NB4 (cell line): ENCODE data around the gene KLHL8.

ENCODE experiments used
- POLR2A ChIP-seq: IDR thresholded peaks from 2 replicates; pipeline ENCODE4 v1.6.1; 2011; ENCODE audit warnings: mild to moderate bottlenecking; ENCODE audit not compliant: insufficient read length; ENCODE audit errors: extremely low read depth
- TF ChIP-seq, protein P1 (sequence below): IDR thresholded peaks from one replicate; pipeline ENCODE4 v1.5.1; 2012; ENCODE audit warnings: low read depth, low read length

DNA sequence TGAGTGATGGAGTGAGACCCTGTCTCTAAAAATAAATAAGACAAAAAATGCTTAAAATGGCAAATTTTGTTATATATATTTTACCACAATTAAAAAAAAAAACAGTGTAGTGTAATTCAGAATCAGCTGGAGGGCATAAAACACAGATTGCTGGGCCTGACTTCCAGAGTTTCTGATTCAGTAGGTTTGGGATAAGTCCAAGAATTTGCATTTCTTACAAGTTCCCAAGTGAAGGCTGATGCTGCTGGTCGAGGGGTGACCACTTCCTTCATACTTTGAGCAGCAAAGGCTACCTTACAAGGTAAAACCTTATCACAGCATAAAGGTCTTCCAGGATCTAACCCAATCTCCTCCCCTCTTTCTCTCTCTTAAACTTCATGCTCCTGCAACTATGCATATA, 40.7 kb downstream of the KLHL8 start:
- no peak for TF ChIP-seq POLR2A
- TF ChIP-seq, protein P1, sequence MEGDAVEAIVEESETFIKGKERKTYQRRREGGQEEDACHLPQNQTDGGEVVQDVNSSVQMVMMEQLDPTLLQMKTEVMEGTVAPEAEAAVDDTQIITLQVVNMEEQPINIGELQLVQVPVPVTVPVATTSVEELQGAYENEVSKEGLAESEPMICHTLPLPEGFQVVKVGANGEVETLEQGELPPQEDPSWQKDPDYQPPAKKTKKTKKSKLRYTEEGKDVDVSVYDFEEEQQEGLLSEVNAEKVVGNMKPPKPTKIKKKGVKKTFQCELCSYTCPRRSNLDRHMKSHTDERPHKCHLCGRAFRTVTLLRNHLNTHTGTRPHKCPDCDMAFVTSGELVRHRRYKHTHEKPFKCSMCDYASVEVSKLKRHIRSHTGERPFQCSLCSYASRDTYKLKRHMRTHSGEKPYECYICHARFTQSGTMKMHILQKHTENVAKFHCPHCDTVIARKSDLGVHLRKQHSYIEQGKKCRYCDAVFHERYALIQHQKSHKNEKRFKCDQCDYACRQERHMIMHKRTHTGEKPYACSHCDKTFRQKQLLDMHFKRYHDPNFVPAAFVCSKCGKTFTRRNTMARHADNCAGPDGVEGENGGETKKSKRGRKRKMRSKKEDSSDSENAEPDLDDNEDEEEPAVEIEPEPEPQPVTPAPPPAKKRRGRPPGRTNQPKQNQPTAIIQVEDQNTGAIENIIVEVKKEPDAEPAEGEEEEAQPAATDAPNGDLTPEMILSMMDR = no peak
